NOMO-1 (cell line): ENCODE results near the gene TRABD2B.

ENCODE experiments used
- DNase-seq, 2 experiments: peaks; one replicate each; lab custom pipeline; 2025; ENCODE audit not compliant: unreplicated experiment in 2 of 2; lab: John Stamatoyannopoulos, UW

TRABD2B gene

GRCh38 chr1:47711848-47712492 is 285.2 kb downstream of the TRABD2B start:
- no peak for DNase-seq

GRCh38 chr1:47711184-47711847 is 285.9 kb downstream of the TRABD2B start:
- DNase-seq: no peak
